Glomerular visceral epithelial cell (primary cell): ENCODE data around the gene MED16.
"Not testable (repeated sequence)": the region's sequence is repeated elsewhere in the genome, so short reads cannot be mapped to it uniquely, and the experiment has no call there.

ENCODE experiments used
- DNase-seq: peaks from one replicate; pipeline ENCODE4 v3.0.0-alpha.2; 2016; ENCODE audit errors: extremely low spot score

Gene MED16

GRCh38 chr19:911197-912033, 18.4 kb upstream of the MED16 start:
- DNase-seq: no peak

GRCh38 chr19:907183-907853, 14.3 kb upstream of the MED16 start:
- no peak for DNase-seq

- DNase-seq: no peak
Measured at GRCh38 chr19:906480-906879, 13.5 kb upstream of the MED16 start.

- DNase-seq: no peak
Measured at GRCh38 chr19:904545-904944, 11.6 kb upstream of the MED16 start.

- DNase-seq: no peak
Measured at GRCh38 chr19:903266-903797, 10.3 kb upstream of the MED16 start.

GRCh38 chr19:902446-903226, 9.6 kb upstream of the MED16 start:
- no peak for DNase-seq

- DNase-seq: no peak
Measured at GRCh38 chr19:902093-902370, 9.0 kb upstream of the MED16 start.

- no peak for DNase-seq
Measured at GRCh38 chr19:901216-902092, 8.5 kb upstream of the MED16 start.

- DNase-seq: no peak
Measured at GRCh38 chr19:900302-901111, 7.5 kb upstream of the MED16 start.

- DNase-seq: no peak
Measured at GRCh38 chr19:900043-900301, 7.0 kb upstream of the MED16 start.

- no peak for DNase-seq
Measured at GRCh38 chr19:899336-900042, 6.5 kb upstream of the MED16 start.

GRCh38 chr19:898663-899062, 5.7 kb upstream of the MED16 start:
- DNase-seq: no peak

- no peak for DNase-seq
Measured at GRCh38 chr19:897442-898039, 4.6 kb upstream of the MED16 start.

GRCh38 chr19:896999-897398, 4.0 kb upstream of the MED16 start:
- DNase-seq: no peak

GRCh38 chr19:896434-896833, 3.4 kb upstream of the MED16 start:
- DNase-seq: no peak

- no peak for DNase-seq
Measured at GRCh38 chr19:892243-892893, 619 bp downstream of the MED16 start.

GRCh38 chr19:891421-892200, 1.4 kb downstream of the MED16 start:
- DNase-seq: not testable (repeated sequence)

- no peak for DNase-seq
Measured at GRCh38 chr19:890831-891230, 2.2 kb downstream of the MED16 start.
